Upper lobe of left lung (tissue), 4 donors: ENCODE data around the gene AADAT.

Source experiments
- CTCF ChIP-seq, 6 experiments: fragments of 450-650 bp in 4 of 6; fragments of 200-600 bp in 2 of 6; sonication (generic) in 2 of 6; IDR thresholded peaks; one replicate each; pipeline ENCODE4 v1.5.1; 2016 to 2019; ENCODE audit warnings: antibody characterized with exemption in 6 of 6
- POLR2A ChIP-seq, 4 donors: fragments of 450-650 bp; IDR thresholded peaks; one replicate each; pipeline ENCODE4 v1.5.1; 2016 to 2017; ENCODE audit warnings: antibody characterized with exemption in 4 of 4, mild to moderate bottlenecking in 2 of 4

GRCh38 chr4:170011921-170012628, 77.7 kb downstream of the AADAT start:
- no peak for TF ChIP-seq POLR2A (IDR thresholded peaks at IDR 0.05)
- TF ChIP-seq CTCF (IDR thresholded peaks at IDR 0.05): no peak
